Endodermal cell (in vitro differentiated cells): Measurements from ENCODE around the gene NBEAL2. TPM values are rescaled to one million over a fixed set of nuclear protein-coding genes. Genes with fewer than 3 reads are reported as not detected.

Source experiments
- DNase-seq: peaks from one replicate; pipeline ENCODE4 v3.0.0-alpha.2; 2017
- H3K27ac ChIP-seq: 2 replicates; pipeline ENCODE4 v1.5.1; 2013; ENCODE audit warnings: mild to moderate bottlenecking, low read depth, low read length, moderate library complexity
- H3K27me3 ChIP-seq: 2 replicates; pipeline ENCODE4 v1.6.1; 2013; ENCODE audit warnings: mild to moderate bottlenecking, low read length, moderate library complexity; ENCODE audit not compliant: insufficient read depth, control insufficient read depth, poor library complexity, severe bottlenecking
- H3K36me3 ChIP-seq: 2 replicates; pipeline ENCODE4 v1.7.0; 2013; ENCODE audit warnings: mild to moderate bottlenecking, low read length, moderate library complexity; ENCODE audit not compliant: control insufficient read depth, insufficient read depth
- H3K4me1 ChIP-seq: one replicate; pipeline ENCODE4 v1.7.0; 2013; ENCODE audit warnings: low read length; ENCODE audit not compliant: control insufficient read depth, insufficient read depth
- H3K4me3 ChIP-seq: 2 replicates; pipeline ENCODE4 v1.5.1; 2013; ENCODE audit warnings: mild to moderate bottlenecking, low read length, moderate library complexity
- H3K9ac ChIP-seq: 2 replicates; pipeline ENCODE4 v1.6.1; 2013; ENCODE audit warnings: mild to moderate bottlenecking, low read length, moderate library complexity; ENCODE audit not compliant: poor library complexity, severe bottlenecking; ENCODE audit errors: extremely low read depth
- H3K9me3 ChIP-seq: 2 replicates; pipeline ENCODE4 v1.6.1; 2013; ENCODE audit warnings: mild to moderate bottlenecking, low read length, moderate library complexity; ENCODE audit not compliant: control insufficient read depth
- H3K27ac Mint-ChIP-seq: 2 replicates; pipeline ENCODE4 v1.8.0; 2020; ENCODE audit warnings: mixed read lengths
- H3K27me3 Mint-ChIP-seq: 2 replicates; pipeline ENCODE4 v1.8.0; 2021; ENCODE audit warnings: mild to moderate bottlenecking, mixed read lengths; ENCODE audit not compliant: insufficient read depth
- H3K36me3 Mint-ChIP-seq: 2 replicates; pipeline ENCODE4 v1.8.0; 2020; ENCODE audit warnings: low read depth, mixed read lengths
- H3K4me1 Mint-ChIP-seq: 2 replicates; pipeline ENCODE4 v1.8.0; 2020; ENCODE audit warnings: mixed read lengths
- H3K4me3 Mint-ChIP-seq: 2 replicates; pipeline ENCODE4 v1.8.0; 2020; ENCODE audit warnings: mild to moderate bottlenecking, moderate library complexity, mixed read lengths
- H3K9me3 Mint-ChIP-seq: 2 replicates; pipeline ENCODE4 v1.8.0; 2020; ENCODE audit warnings: mild to moderate bottlenecking, mixed read lengths
- WGBS, 2 experiments: methylation state at CpG; one replicate each; pipeline versions ENCODE4 v1.1.5 to v1.1.7; 2013; ENCODE audit warnings: missing lambda C conversion rate in 2 of 2, mixed read lengths in 1 of 2; ENCODE audit not compliant: insufficient coverage in 1 of 2, insufficient read length in 1 of 2; 5-methylcytosine and 5-hydroxymethylcytosine counted together
- total RNA-seq, 2 donors: library from RNA; stranded (reverse); fragmentation: NEBNext Ultra II Directional in 1 of 2; extraction: Animal tissue kit (Norgen Biotek cat#: 25700) in 1 of 2; gene quantifications; 2 replicates in 1 of 2; 3 replicates in 1 of 2; pipeline ENCODE4 v1.2.1, GENCODE V29; 2021
- TF ChIP-seq, protein P1 (sequence below): fragments of 200-600 bp; sonication (generic); conservative IDR thresholded peaks from 2 replicates; pipeline ENCODE4 v1.5.0; 2021; ENCODE audit warnings: antibody characterized with exemption, mild to moderate bottlenecking

The NBEAL2 gene
- total RNA-seq, 2 donors from 2014 or later = 59.2 to 64.0 TPM

DNA sequence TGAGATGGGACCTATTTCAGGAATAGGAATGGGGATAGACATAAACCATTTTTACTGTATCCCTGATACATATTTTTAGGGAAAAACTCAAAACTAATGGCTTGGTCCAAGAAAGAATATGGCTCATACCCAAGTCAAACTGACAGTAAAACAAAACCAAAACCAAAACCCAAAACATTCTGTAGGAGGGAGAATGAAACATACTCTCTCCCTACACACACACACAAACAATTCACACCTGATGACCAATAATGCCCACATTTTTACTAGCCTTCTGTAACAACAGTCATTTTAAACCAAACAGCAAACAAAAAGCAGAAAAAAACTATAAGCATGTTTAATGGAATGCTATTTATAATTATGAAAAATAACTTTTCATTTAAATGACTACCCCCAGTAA, 74.9 kb downstream of the NBEAL2 start:
- Histone ChIP-seq H3K27ac (no peak overlapping the region), H3K9me3 (no peaks in the 10 kb centered on the region), H3K9ac (no peak overlapping the region), H3K4me3 (no peak overlapping the region), H3K27me3 (no peaks in the 10 kb centered on the region), H3K36me3 (peaks cover 43% of the 10 kb centered on the region), H3K4me1 (no peaks in the 10 kb centered on the region)
- H3K27ac Mint-ChIP-seq = no peak overlapping the region
- TF ChIP-seq, protein P1, sequence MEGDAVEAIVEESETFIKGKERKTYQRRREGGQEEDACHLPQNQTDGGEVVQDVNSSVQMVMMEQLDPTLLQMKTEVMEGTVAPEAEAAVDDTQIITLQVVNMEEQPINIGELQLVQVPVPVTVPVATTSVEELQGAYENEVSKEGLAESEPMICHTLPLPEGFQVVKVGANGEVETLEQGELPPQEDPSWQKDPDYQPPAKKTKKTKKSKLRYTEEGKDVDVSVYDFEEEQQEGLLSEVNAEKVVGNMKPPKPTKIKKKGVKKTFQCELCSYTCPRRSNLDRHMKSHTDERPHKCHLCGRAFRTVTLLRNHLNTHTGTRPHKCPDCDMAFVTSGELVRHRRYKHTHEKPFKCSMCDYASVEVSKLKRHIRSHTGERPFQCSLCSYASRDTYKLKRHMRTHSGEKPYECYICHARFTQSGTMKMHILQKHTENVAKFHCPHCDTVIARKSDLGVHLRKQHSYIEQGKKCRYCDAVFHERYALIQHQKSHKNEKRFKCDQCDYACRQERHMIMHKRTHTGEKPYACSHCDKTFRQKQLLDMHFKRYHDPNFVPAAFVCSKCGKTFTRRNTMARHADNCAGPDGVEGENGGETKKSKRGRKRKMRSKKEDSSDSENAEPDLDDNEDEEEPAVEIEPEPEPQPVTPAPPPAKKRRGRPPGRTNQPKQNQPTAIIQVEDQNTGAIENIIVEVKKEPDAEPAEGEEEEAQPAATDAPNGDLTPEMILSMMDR = no peak
- H3K4me3 Mint-ChIP-seq = no peak overlapping the region
- H3K27me3 Mint-ChIP-seq = no peaks in the 10 kb centered on the region
- no peaks in the 10 kb centered on the region for H3K9me3 Mint-ChIP-seq
- H3K4me1 Mint-ChIP-seq = peaks cover 12% of the 10 kb centered on the region
- H3K36me3 Mint-ChIP-seq = peaks cover 35% of the 10 kb centered on the region
- DNase-seq = no peak

DNA sequence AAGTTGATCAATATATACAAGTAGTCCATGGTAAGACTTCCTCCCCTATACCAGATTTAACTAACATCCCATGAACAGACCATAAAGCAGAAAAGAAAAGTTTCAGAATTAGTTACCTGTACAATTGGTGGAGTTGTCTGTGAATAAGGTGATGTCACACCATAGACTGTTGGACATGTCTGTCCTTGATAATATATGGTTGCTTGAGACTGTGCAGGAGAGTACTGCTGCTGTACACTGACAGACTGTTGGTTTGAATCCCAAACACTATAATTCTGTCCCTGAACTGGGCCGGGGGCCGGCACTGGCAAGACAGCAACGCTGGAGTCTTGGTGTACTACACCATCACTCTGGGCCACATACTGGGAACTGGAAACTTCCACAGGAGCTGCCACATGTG, 77.2 kb downstream of the NBEAL2 start:
- Histone ChIP-seq H3K4me3 (no peak overlapping the region), H3K9ac (no peak overlapping the region), H3K9me3 (no peaks in the 10 kb centered on the region), H3K36me3 (peaks cover 44% of the 10 kb centered on the region), H3K4me1 (no peaks in the 10 kb centered on the region), H3K27me3 (no peaks in the 10 kb centered on the region), H3K27ac (no peak overlapping the region)
- no peaks in the 10 kb centered on the region for H3K9me3 Mint-ChIP-seq
- peaks cover 42% of the 10 kb centered on the region for H3K36me3 Mint-ChIP-seq
- peaks cover 14% of the 10 kb centered on the region for H3K4me1 Mint-ChIP-seq
- TF ChIP-seq, protein P1 = no peak
- no peak for DNase-seq
- WGBS, 2 experiments = 96% methylated on average over 3 of the region's 3 CpGs; no CpG with 5 or more reads in 1 of the 2 experiments
- H3K27me3 Mint-ChIP-seq = no peaks in the 10 kb centered on the region
- H3K4me3 Mint-ChIP-seq = no peak overlapping the region
- no peak overlapping the region for H3K27ac Mint-ChIP-seq

DNA sequence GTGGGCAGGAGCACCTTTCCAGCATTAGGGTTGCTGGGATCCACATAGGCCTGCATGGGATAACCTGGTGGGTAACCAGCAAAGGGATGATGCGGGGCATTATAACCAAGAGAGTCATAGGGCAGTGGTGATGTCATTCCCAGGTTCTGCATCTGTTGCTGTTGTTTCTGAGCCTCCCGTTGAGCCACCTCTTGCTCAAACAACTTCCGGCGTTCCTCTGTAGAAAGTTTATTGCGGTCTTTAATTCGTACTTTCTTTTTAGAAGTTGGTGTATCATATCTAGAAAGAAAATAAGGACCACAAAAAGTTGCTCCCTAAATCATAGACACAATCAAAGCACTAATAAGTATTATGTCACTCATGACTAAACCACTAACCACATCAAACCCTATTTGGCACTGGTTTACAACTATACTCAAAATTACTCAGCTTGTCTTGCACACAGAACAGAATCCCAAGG, 77.8 kb downstream of the NBEAL2 start:
- Mint-ChIP-seq H3K4me3 (no peak overlapping the region), H3K27ac (no peak overlapping the region), H3K27me3 (no peaks in the 10 kb centered on the region), H3K4me1 (peaks cover 19% of the 10 kb centered on the region), H3K9me3 (no peaks in the 10 kb centered on the region), H3K36me3 (peaks cover 45% of the 10 kb centered on the region)
- 98 to 100% methylated on average over 1 to 6 of the region's 6 CpGs for WGBS, 2 experiments
- Histone ChIP-seq H3K4me3 (no peak overlapping the region), H3K27ac (no peak overlapping the region), H3K9ac (no peak overlapping the region), H3K9me3 (no peaks in the 10 kb centered on the region), H3K36me3 (peaks cover 42% of the 10 kb centered on the region), H3K27me3 (no peaks in the 10 kb centered on the region), H3K4me1 (no peaks in the 10 kb centered on the region)
- no peak for DNase-seq
- TF ChIP-seq, protein P1 = no peak

Other genes with a start within 250 kb of the NBEAL2 start
- gene MYL3, start 116.2 kb upstream of the NBEAL2 start, total RNA-seq = 1 to 10 TPM; 1.6 to 2.3 TPM
- gene PTH1R, start 101.9 kb upstream of the NBEAL2 start, total RNA-seq = 1 to 10 TPM in 1 of 2 donors, under 1 TPM in 1; 0.69 to 4.8 TPM
- 10 to 100 TPM; 46.7 to 47.8 TPM for gene CCDC12, start 2.9 kb upstream of the NBEAL2 start, total RNA-seq
- 10 to 100 TPM; 59.0 to 61.5 TPM for gene SETD2, start 184.4 kb downstream of the NBEAL2 start, total RNA-seq